Measurements from ENCODE around the gene CCSER1. TPM values are rescaled to one million over a fixed set of nuclear protein-coding genes. Genes with fewer than 3 reads are reported as not detected.

CCSER1 gene
- total RNA-seq, 1 experiment from 2014 or later = 4.1 TPM

GRCh38 chr4:90977726-90978125, 850.5 kb downstream of the CCSER1 start:
- BruUV-seq (replicated peaks) = no TSS peak
- Mint-ChIP-seq H3K36me3 (ENCODE audit: insufficient read depth, unreplicated experiment) (no peaks in the 10 kb centered on the region), H3K27me3 (ENCODE audit: insufficient read depth, unreplicated experiment) (no peaks in the 10 kb centered on the region), H3K4me1 (ENCODE audit: low read depth, unreplicated experiment) (no peaks in the 10 kb centered on the region), H3K4me3 (ENCODE audit: unreplicated experiment) (no peak overlapping the region), H3K27ac (ENCODE audit: unreplicated experiment) (no peak overlapping the region), H3K9me3 (ENCODE audit: unreplicated experiment) (no peaks in the 10 kb centered on the region)
- ChIA-PET POLR2A (no interaction called here), CTCF (no interaction called here)
- no peak for DNase-seq
- H3K4me1 ChIP-seq = no peaks in the 10 kb centered on the region
- H3K27me3 ChIP-seq (replicated peaks; ENCODE audit: control insufficient read depth, insufficient read depth, low read length) = no peaks in the 10 kb centered on the region
- no peaks in the 10 kb centered on the region for H3K36me3 ChIP-seq (ENCODE audit: control insufficient read depth, insufficient read depth, low read length)
- no peak for TF ChIP-seq CTCF (IDR thresholded peaks at IDR 0.05; ENCODE audit: insufficient read depth in 1 of 2, low read depth in 1 of 2, low read length in 1 of 2, severe bottlenecking in 1 of 2, unreplicated experiment in 1 of 2)
- no peaks in the 10 kb centered on the region for H3K9me3 ChIP-seq
- H3K4me3 ChIP-seq (ENCODE audit: low read depth, low read length) = no peak overlapping the region
- intact Hi-C loops (cut with micrococcal nuclease; ENCODE audit: unreplicated experiment) = no loop called here

GRCh38 chr4:90979556-90979955, 852.4 kb downstream of the CCSER1 start:
- no TSS peak for BruUV-seq (replicated peaks)
- H3K36me3 ChIP-seq (ENCODE audit: control insufficient read depth, insufficient read depth, low read length) = no peaks in the 10 kb centered on the region

GRCh38 chr4:90982813-90983212, 855.6 kb downstream of the CCSER1 start:
- Mint-ChIP-seq H3K27ac (ENCODE audit: unreplicated experiment) (no peak overlapping the region), H3K27me3 (ENCODE audit: insufficient read depth, unreplicated experiment) (no peaks in the 10 kb centered on the region), H3K36me3 (ENCODE audit: insufficient read depth, unreplicated experiment) (no peaks in the 10 kb centered on the region), H3K4me3 (ENCODE audit: unreplicated experiment) (no peak overlapping the region), H3K9me3 (ENCODE audit: unreplicated experiment) (no peaks in the 10 kb centered on the region), H3K4me1 (ENCODE audit: low read depth, unreplicated experiment) (no peaks in the 10 kb centered on the region)
- H3K4me1 ChIP-seq = no peaks in the 10 kb centered on the region
- intact Hi-C loops (cut with micrococcal nuclease; ENCODE audit: unreplicated experiment) = no loop called here
- ChIA-PET CTCF (no interaction called here), POLR2A (no interaction called here)
- no peaks in the 10 kb centered on the region for H3K27me3 ChIP-seq (replicated peaks; ENCODE audit: control insufficient read depth, insufficient read depth, low read length)
- no peak for DNase-seq
- no peaks in the 10 kb centered on the region for H3K9me3 ChIP-seq
- no peak for TF ChIP-seq CTCF (IDR thresholded peaks at IDR 0.05; ENCODE audit: insufficient read depth in 1 of 2, low read depth in 1 of 2, low read length in 1 of 2, severe bottlenecking in 1 of 2, unreplicated experiment in 1 of 2)
- BruUV-seq (replicated peaks) = no TSS peak
- H3K4me3 ChIP-seq (ENCODE audit: low read depth, low read length) = no peak overlapping the region
- no peaks in the 10 kb centered on the region for H3K36me3 ChIP-seq (ENCODE audit: control insufficient read depth, insufficient read depth, low read length)

More at GRCh38 chr4:90979556-90979955, 852.4 kb downstream of the CCSER1 start:
- H3K4me3 Mint-ChIP-seq (ENCODE audit: unreplicated experiment) = no peak overlapping the region
- no peak for TF ChIP-seq CTCF (IDR thresholded peaks at IDR 0.05; ENCODE audit: insufficient read depth in 1 of 2, low read depth in 1 of 2, low read length in 1 of 2, severe bottlenecking in 1 of 2, unreplicated experiment in 1 of 2)
- no peaks in the 10 kb centered on the region for H3K9me3 Mint-ChIP-seq (ENCODE audit: unreplicated experiment)
- Histone ChIP-seq H3K4me1 (no peaks in the 10 kb centered on the region), H3K4me3 (ENCODE audit: low read depth, low read length) (no peak overlapping the region), H3K27me3 (replicated peaks; ENCODE audit: control insufficient read depth, insufficient read depth, low read length) (no peaks in the 10 kb centered on the region), H3K9me3 (no peaks in the 10 kb centered on the region)
- no peaks in the 10 kb centered on the region for H3K36me3 Mint-ChIP-seq (ENCODE audit: insufficient read depth, unreplicated experiment)
- no peak for DNase-seq
- no peaks in the 10 kb centered on the region for H3K27me3 Mint-ChIP-seq (ENCODE audit: insufficient read depth, unreplicated experiment)
- H3K27ac Mint-ChIP-seq (ENCODE audit: unreplicated experiment) = no peak overlapping the region
- POLR2A ChIA-PET = no interaction called here
- CTCF ChIA-PET = no interaction called here
- no peaks in the 10 kb centered on the region for H3K4me1 Mint-ChIP-seq (ENCODE audit: low read depth, unreplicated experiment)
- intact Hi-C loops (cut with micrococcal nuclease; ENCODE audit: unreplicated experiment) = no loop called here

Measured in Caco-2 (cell line).